ENCODE data around the gene STK32B.

The STK32B gene

DNA sequence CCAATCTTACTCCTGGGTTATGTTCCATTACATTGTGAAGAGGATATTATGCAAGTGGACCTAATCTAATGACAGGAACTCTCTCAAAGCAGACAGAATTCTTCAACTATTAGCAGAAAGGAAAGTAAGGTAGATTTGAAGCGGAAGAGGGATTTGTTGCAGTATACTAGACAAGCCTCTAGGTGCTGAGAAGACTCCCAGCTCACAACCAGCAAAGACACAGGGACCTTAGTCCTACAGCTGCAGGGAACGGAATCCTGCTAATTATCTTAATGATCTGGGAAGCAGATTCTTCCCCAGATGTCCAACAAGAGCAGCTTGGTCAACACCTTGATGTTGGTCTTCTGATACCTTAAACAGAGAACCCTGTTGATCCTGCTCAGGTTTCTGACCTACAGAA, 73.6 kb downstream of the STK32B start:
- Histone ChIP-seq H3K27me3 (ENCODE audit: insufficient read depth, low read length, poor library complexity, severe bottlenecking) (no peaks in the 10 kb centered on the region), H3K9ac (ENCODE audit: low read depth, low read length, poor library complexity, severe bottlenecking) (no peak overlapping the region), H3K36me3 (ENCODE audit: insufficient read depth, low read length) (no peaks in the 10 kb centered on the region), H3K4me3 (ENCODE audit: low read length, poor library complexity, severe bottlenecking) (no peak overlapping the region), H3K4me1 (ENCODE audit: insufficient read depth, low read length, poor library complexity, severe bottlenecking) (no peaks in the 10 kb centered on the region), H3F3A (ENCODE audit: low read depth) (no peaks in the 10 kb centered on the region), H3K9me2 (replicated peaks; ENCODE audit: low read depth, low read length) (no peaks in the 10 kb centered on the region), H2AFZ (ENCODE audit: low read length) (no peak overlapping the region), H3K79me2 (ENCODE audit: insufficient read depth, low read length) (no peaks in the 10 kb centered on the region), H4K20me1 (ENCODE audit: insufficient read depth, low read length, poor library complexity, severe bottlenecking) (no peaks in the 10 kb centered on the region), H3K9me3 (ENCODE audit: insufficient read depth, low read depth, low read length) (peaks cover 24% of the 10 kb centered on the region; the same call in 1 of the 2 replicates), H3K4me2 (ENCODE audit: low read depth, low read length, poor library complexity, severe bottlenecking) (no peak overlapping the region)
- TF ChIP-seq, protein P1, sequence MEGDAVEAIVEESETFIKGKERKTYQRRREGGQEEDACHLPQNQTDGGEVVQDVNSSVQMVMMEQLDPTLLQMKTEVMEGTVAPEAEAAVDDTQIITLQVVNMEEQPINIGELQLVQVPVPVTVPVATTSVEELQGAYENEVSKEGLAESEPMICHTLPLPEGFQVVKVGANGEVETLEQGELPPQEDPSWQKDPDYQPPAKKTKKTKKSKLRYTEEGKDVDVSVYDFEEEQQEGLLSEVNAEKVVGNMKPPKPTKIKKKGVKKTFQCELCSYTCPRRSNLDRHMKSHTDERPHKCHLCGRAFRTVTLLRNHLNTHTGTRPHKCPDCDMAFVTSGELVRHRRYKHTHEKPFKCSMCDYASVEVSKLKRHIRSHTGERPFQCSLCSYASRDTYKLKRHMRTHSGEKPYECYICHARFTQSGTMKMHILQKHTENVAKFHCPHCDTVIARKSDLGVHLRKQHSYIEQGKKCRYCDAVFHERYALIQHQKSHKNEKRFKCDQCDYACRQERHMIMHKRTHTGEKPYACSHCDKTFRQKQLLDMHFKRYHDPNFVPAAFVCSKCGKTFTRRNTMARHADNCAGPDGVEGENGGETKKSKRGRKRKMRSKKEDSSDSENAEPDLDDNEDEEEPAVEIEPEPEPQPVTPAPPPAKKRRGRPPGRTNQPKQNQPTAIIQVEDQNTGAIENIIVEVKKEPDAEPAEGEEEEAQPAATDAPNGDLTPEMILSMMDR (conservative IDR thresholded peaks at IDR 0.05; ENCODE audit: low read length) = no peak
- no peak for TF ChIP-seq EZH2phosphoT487 (IDR thresholded peaks at IDR 0.05; ENCODE audit: borderline replicate concordance)

DNA sequence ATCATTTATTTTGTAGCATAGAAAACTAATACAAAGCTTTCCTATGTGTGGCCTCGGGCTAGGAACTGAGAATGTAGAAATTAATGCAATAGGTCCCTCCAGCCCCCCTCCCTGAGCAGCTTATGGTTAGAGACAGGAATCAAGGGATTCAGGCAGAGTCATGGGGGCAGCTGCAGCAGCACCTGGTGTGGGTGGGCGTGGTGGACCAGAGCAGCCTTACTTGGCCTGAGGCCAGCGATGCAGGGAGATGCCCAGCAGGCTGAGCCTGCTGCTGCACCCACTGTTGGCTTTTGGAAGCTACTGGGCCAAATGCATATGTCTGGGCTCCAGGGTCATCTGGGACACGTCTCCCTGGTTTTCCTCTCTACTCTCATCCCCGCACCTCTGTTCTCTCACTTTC, 74.0 kb downstream of the STK32B start:
- no peaks in the 10 kb centered on the region for H3K9me2 ChIP-seq (replicated peaks; ENCODE audit: low read depth, low read length)
- H3K4me2 ChIP-seq (ENCODE audit: low read depth, low read length, poor library complexity, severe bottlenecking) = no peak overlapping the region
- no peaks in the 10 kb centered on the region for H3K36me3 ChIP-seq (ENCODE audit: insufficient read depth, low read length)
- no peak overlapping the region for H3K4me3 ChIP-seq (ENCODE audit: low read length, poor library complexity, severe bottlenecking)
- no peak overlapping the region for H2AFZ ChIP-seq (ENCODE audit: low read length)
- no peak for TF ChIP-seq EZH2phosphoT487 (IDR thresholded peaks at IDR 0.05; ENCODE audit: borderline replicate concordance)
- TF ChIP-seq, protein P1 (conservative IDR thresholded peaks at IDR 0.05; ENCODE audit: low read length) = no peak
- no peaks in the 10 kb centered on the region for H4K20me1 ChIP-seq (ENCODE audit: insufficient read depth, low read length, poor library complexity, severe bottlenecking)
- no peaks in the 10 kb centered on the region for H3K79me2 ChIP-seq (ENCODE audit: insufficient read depth, low read length)
- no peak overlapping the region for H3K9ac ChIP-seq (ENCODE audit: low read depth, low read length, poor library complexity, severe bottlenecking)
- H3K4me1 ChIP-seq (ENCODE audit: insufficient read depth, low read length, poor library complexity, severe bottlenecking) = no peaks in the 10 kb centered on the region
- no peaks in the 10 kb centered on the region for H3F3A ChIP-seq (ENCODE audit: low read depth)
- no peaks in the 10 kb centered on the region for H3K27me3 ChIP-seq (ENCODE audit: insufficient read depth, low read length, poor library complexity, severe bottlenecking)
- peaks cover 24% of the 10 kb centered on the region; the same call in 1 of the 2 replicates for H3K9me3 ChIP-seq (ENCODE audit: insufficient read depth, low read depth, low read length)

DNA sequence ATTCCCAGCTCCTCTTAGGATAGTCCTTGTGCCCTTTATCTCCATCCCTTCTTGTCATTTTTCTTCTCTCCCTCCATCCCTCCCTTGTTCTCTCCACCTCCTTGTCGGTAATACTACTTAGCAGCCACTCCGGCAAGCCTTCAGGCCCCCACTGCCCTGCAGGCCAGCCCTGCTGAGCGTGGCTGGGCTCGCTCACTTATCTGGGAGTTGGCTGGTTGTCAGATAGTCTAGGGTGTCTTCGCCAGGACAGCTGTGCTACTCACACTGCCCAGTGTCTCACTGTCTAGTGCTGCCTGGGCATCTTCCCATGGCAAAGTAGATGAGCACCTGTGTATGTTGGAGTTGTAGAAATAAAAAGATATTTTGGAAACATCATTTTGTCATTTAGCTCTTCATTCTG, 75.0 kb downstream of the STK32B start:
- Histone ChIP-seq H3K9ac (ENCODE audit: low read depth, low read length, poor library complexity, severe bottlenecking) (no peak overlapping the region), H3K36me3 (ENCODE audit: insufficient read depth, low read length) (no peaks in the 10 kb centered on the region), H3K79me2 (ENCODE audit: insufficient read depth, low read length) (no peaks in the 10 kb centered on the region), H3K9me2 (replicated peaks; ENCODE audit: low read depth, low read length) (no peaks in the 10 kb centered on the region), H3K4me2 (ENCODE audit: low read depth, low read length, poor library complexity, severe bottlenecking) (no peak overlapping the region), H4K20me1 (ENCODE audit: insufficient read depth, low read length, poor library complexity, severe bottlenecking) (no peaks in the 10 kb centered on the region), H3K27me3 (ENCODE audit: insufficient read depth, low read length, poor library complexity, severe bottlenecking) (no peaks in the 10 kb centered on the region), H2AFZ (ENCODE audit: low read length) (no peak overlapping the region), H3K4me1 (ENCODE audit: insufficient read depth, low read length, poor library complexity, severe bottlenecking) (no peaks in the 10 kb centered on the region), H3K9me3 (ENCODE audit: insufficient read depth, low read depth, low read length) (peaks cover 24% of the 10 kb centered on the region; the same call in 1 of the 2 replicates), H3F3A (ENCODE audit: low read depth) (no peaks in the 10 kb centered on the region), H3K4me3 (ENCODE audit: low read length, poor library complexity, severe bottlenecking) (no peak overlapping the region)
- TF ChIP-seq, protein P1 (conservative IDR thresholded peaks at IDR 0.05; ENCODE audit: low read length) = no peak
- TF ChIP-seq EZH2phosphoT487 (IDR thresholded peaks at IDR 0.05; ENCODE audit: borderline replicate concordance) = no peak

Data from Loucy (cell line).